Adrenal gland (tissue), 12 donors: ENCODE data around the gene CGN. TPM values are rescaled to one million over a fixed set of nuclear protein-coding genes. Genes with fewer than 3 reads are reported as not detected.

Experiments used
- DNase-seq, 7 donors: peaks; one replicate each; pipeline ENCODE4 v3.0.0-alpha.2; 2019 to 2020
- H3K27ac ChIP-seq, 5 donors: fragments of 200-600 bp; sonication (generic) in 4 of 5; 1 replicate in 3 of 5; 2 replicates in 2 of 5; pipeline versions ENCODE4 v1.5.1 to v1.8.0; 2016 to 2020; ENCODE audit warnings: mild to moderate bottlenecking in 1 of 5
- H3K27me3 ChIP-seq: fragments of 200-600 bp; 2 replicates; pipeline ENCODE4 v1.8.0; 2021
- H3K36me3 ChIP-seq, 2 donors: fragments of 200-600 bp; replicated peaks in 1 of 2; 1 replicate in 1 of 2; 2 replicates in 1 of 2; pipeline versions ENCODE4 v1.5.1 to v1.8.0; 2018 to 2022
- H3K4me1 ChIP-seq, 2 donors: fragments of 200-600 bp; replicated peaks in 1 of 2; 1 replicate in 1 of 2; 2 replicates in 1 of 2; pipeline versions ENCODE4 v1.5.1 to v1.8.0; 2018 to 2021
- H3K4me3 ChIP-seq, 4 donors: fragments of 200-600 bp; sonication (generic) in 3 of 4; one replicate each; pipeline ENCODE4 v1.5.1; 2016 to 2018
- H3K9me3 ChIP-seq, 3 donors: fragments of 200-600 bp; sonication (generic) in 1 of 3; replicated peaks in 1 of 3; 1 replicate in 2 of 3; 2 replicates in 1 of 3; pipeline versions ENCODE4 v1.5.1 to v1.8.0; 2016 to 2021
- POLR2A ChIP-seq, 2 donors: fragments of 450-650 bp; IDR thresholded peaks; one replicate each; pipeline ENCODE4 v1.6.1; 2017; ENCODE audit warnings: antibody characterized with exemption in 2 of 2, mild to moderate bottlenecking in 2 of 2, moderate library complexity in 1 of 2
- WGBS, 4 donors: extraction: QIAGEN DNeasy Blood & Tissue Kit in 2 of 4; methylation state at CpG; one replicate each; pipeline versions ENCODE4 v1.1.5 to v1.1.7; 2013 to 2017; 5-methylcytosine and 5-hydroxymethylcytosine counted together
- intact Hi-C, 2 donors: fragments of 100-400 bp; cut with DNase I; formaldehyde crosslinking; loops; one replicate each; pipeline versions ENCODE4 v1.14.1 to v1.15.0; 2022 to 2023
- polyA plus RNA-seq, 3 donors: library from polyadenylated mRNA; stranded (reverse); fragments of 200-250 nt in 2 of 3; fragments of 350-450 nt in 1 of 3; fragmentation: Illumina TruSeq in 1 of 3; extraction: RNeasy Lipid Tissue Mini Kit (QIAGEN cat#74804) in 1 of 3; gene quantifications; one replicate each; pipeline ENCODE4 v1.2.3, GENCODE V29; 2013 to 2014
- total RNA-seq, 9 donors: library from RNA; depleted of rRNA in 4 of 9; stranded (reverse); fragments of >200 nt in 4 of 9; fragments of 120-200 nt in 1 of 9; fragmentation: NEBNext Ultra II Directional in 1 of 9; extraction: Animal tissue kit (Norgen Biotek cat#: 25700) in 1 of 9; gene quantifications; one replicate each; pipeline versions ENCODE4 v1.1.0 to v1.2.4, GENCODE V29; 2013 to 2023
- TF ChIP-seq, protein P1 (sequence below), 6 experiments: fragments of 450-650 bp in 4 of 6; fragments of 200-600 bp in 2 of 6; sonication (generic) in 1 of 6; IDR thresholded peaks; 1 replicate in 5 of 6; 2 replicates in 1 of 6; pipeline versions ENCODE4 v1.5.1 to v1.8.0; 2016 to 2021; ENCODE audit warnings: antibody characterized with exemption in 6 of 6, mild to moderate bottlenecking in 2 of 6, moderate library complexity in 1 of 6
- donor health status: healthy with polysubstance abuse.
- donor health status: Bipolar disorder and iron deficiency.
- donor health status: DM: yes; HTN: yes; CAD: no.
- donor health status: DM: no; HTN: no; CAD: no.
- donor health status: DM: no; HTN: no; CAD: no.
- donor health status: DM: yes; HTN: yes; CAD: no.

CGN gene
- total and polyA plus RNA-seq, 12 donors, result 0.06 to 5.8 (median 0.82) TPM

DNA sequence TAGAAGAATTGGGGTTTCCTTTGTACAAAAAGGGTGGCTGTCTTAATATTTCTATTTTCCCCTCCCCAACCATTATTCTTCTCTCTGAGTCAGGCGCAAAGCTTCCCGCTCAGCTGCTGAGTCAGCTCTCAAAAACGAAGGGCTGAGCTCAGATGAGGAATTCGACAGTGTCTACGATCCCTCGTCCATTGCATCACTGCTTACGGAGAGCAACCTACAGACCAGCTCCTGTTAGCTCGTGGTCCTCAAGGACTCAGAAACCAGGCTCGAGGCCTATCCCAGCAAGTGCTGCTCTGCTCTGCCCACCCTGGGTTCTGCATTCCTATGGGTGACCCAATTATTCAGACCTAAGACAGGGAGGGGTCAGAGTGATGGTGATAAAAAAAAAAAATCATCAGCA lies 25.9 kb downstream of the CGN start:
- peak overlapping the region in 1 of 5 donors; percentile 30 for H3K27ac ChIP-seq
- TF ChIP-seq POLR2A (IDR thresholded peaks at IDR 0.05), result no peak
- TF ChIP-seq, protein P1, sequence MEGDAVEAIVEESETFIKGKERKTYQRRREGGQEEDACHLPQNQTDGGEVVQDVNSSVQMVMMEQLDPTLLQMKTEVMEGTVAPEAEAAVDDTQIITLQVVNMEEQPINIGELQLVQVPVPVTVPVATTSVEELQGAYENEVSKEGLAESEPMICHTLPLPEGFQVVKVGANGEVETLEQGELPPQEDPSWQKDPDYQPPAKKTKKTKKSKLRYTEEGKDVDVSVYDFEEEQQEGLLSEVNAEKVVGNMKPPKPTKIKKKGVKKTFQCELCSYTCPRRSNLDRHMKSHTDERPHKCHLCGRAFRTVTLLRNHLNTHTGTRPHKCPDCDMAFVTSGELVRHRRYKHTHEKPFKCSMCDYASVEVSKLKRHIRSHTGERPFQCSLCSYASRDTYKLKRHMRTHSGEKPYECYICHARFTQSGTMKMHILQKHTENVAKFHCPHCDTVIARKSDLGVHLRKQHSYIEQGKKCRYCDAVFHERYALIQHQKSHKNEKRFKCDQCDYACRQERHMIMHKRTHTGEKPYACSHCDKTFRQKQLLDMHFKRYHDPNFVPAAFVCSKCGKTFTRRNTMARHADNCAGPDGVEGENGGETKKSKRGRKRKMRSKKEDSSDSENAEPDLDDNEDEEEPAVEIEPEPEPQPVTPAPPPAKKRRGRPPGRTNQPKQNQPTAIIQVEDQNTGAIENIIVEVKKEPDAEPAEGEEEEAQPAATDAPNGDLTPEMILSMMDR (IDR thresholded peaks at IDR 0.05), result no peak
- intact Hi-C loops, result loop anchor here (5.0 kb wide), 1 partner anchor 200 kb away; no protein-coding TSS in a partner anchor

DNA sequence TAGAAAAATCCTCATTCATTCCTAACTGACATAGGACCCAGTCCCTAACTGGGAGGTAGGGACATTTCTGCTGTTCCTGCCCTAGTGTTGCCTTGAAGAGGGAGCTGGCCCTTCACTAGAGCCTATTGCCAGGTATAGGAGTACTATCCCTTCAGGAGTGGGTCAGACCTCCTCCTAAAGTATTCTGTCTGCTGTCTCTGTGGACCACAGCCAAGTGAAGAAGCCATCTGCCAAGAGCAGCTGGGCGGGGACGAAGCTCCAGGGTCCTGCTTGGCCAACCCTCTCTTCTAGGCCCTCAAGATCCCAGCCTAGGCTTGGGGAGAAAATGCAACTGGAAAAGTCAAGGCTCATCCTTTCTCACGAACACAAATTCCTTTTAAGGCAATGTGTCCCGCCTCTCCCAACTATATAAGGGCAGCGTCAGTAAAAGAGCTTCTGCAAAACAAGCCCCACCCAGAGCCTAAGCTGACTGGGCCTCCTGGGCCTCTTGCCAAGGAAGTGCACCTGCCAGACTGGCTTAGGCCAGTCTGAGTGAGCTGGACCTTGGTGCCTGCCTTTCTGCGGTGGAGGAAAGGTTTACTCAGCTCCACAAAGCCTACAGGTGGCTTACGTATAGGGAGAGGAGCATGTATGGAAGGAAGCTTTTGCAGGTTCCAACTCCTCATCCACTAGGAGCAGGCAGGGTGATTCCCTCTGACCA lies 28.3 kb downstream of the CGN start:
- peak; percentile 86 to 94 (median 88) for DNase-seq
- 13 to 31% (median 17%) methylated on average over 5 to 7 of the region's 7 CpGs for WGBS, 4 donors
- Histone ChIP-seq H3K9me3 (no peaks in the 10 kb centered on the region), H3K4me3 (peak overlapping the region in 3 of 4 donors; percentile 11 to 89 (median 68)), H3K27ac (peak overlapping the region in 4 of 5 donors; percentile 62 to 93 (median 84)), H3K4me1 (peaks cover 7 to 13% of the 10 kb centered on the region in 2 donors), H3K27me3 (no peaks in the 10 kb centered on the region), H3K36me3 (no peaks in the 10 kb centered on the region)
- TF ChIP-seq, protein P1 (IDR thresholded peaks at IDR 0.05), result no peak
- TF ChIP-seq POLR2A (IDR thresholded peaks at IDR 0.05), result no peak
- intact Hi-C loops, result loop anchor here (5.0 kb wide), 1 partner anchor 198 kb away; no protein-coding TSS in a partner anchor

More for the DNA sequence above, 25.9 kb downstream of the CGN start:
- DNase-seq, result peak in 6 of 7 donors; percentile 36 to 66 (median 58)
- WGBS, 4 donors, result 71 to 86% (median 76%) methylated on average over 9 of the region's 9 CpGs
- Histone ChIP-seq H3K4me3 (no peak overlapping the region), H3K36me3 (no peaks in the 10 kb centered on the region), H3K4me1 (peaks cover 7 to 9% of the 10 kb centered on the region in 2 donors), H3K27me3 (no peaks in the 10 kb centered on the region), H3K9me3 (no peaks in the 10 kb centered on the region)

DNA sequence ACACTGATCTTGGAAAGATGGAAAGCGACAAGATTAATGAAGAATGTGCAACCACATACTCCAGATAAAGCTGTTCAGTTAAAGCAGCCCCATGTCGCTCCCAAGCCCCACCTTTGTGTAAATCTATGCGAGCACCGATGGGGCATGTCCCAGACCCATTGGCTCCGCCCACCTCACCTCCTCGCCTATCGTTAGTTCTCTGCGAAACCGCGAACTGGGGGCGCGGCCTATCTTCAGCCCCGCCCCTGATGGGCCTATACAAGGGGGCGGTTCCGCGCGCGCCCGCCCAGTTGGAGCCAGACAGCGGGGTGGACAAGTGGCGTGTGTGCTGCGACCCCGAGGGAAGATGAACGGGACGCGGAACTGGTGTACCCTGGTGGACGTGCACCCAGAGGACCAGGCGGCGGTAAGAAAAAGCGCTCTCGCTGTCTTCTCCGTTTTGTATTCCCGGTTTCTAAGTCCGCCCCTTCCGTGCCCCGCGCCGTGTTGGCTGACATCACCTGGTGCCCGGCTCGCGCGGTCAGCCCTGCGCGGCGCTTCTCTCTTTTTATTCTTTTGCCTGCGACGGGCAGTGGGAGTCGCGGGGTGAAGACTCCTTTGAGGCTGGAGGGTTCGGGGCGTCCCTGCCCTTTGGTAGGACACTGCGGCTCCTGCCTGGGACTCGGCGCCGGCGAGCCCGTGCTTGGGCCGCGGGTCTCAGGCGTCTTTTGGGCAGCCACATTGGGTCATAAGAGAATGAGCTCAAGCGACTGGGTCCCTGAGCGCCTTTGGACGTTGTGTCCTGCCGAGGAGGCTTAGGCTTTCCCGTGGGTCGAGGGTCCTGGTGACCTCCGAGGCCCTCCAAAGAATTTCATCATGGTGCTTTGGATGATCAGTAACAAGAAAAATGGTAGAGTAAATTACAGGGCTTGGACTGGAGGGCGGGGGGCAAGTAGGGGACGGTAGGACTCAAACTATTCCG lies 29.1 kb downstream of the CGN start, which contains the start of gene TUFT1:
TUFT1 (plus strand) TSS at position 289 of the 961 bp plus-strand sequence; CDS start at position 347, 58 bp downstream.
- 1 to 3% (median 2%) methylated on average over 23 to 70 of the region's 70 CpGs for WGBS, 4 donors
- Histone ChIP-seq H3K27ac (peak within 1 kb of the TSS; percentile 25 to 93 (median 84)), H3K27me3 (no peaks in the 10 kb centered on the region), H3K9me3 (no peaks in the 10 kb centered on the region), H3K36me3 (no peaks in the 10 kb centered on the region), H3K4me1 (peaks cover 7 to 13% of the 10 kb centered on the region in 2 donors), H3K4me3 (peak within 1 kb of the TSS; percentile 5 to 89 (median 64))
- intact Hi-C loops, result no loop called here
- TF ChIP-seq, protein P1 (IDR thresholded peaks at IDR 0.05), result no peak
- peak; percentile 80 to 91 for TF ChIP-seq POLR2A (IDR thresholded peaks at IDR 0.05)
- DNase-seq, result peak; percentile 91 to 97 (median 95)

DNA sequence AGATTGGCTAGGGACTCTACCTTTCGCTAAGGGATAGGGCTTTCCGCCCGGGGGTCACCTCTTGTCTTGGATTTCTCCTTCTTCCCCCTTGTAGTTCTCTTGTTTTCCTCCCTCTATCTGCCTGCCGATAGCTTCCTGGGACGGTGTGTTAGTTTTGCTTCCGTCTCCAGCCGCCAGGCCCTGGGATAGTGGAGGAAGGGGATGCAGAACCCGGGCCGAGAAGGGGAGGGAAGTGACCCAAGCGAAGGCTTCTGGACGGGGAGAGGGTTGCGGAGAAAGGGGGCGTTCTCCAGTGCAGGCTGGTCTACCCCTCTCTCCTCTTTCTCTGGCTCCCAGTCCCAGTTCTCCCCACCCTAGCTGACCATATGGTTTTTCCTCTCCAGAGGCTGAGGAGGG lies 29.8 kb downstream of the CGN start:
- 16 to 23% (median 20%) methylated on average over 12 to 13 of the region's 13 CpGs for WGBS, 4 donors
- TF ChIP-seq POLR2A (IDR thresholded peaks at IDR 0.05), result no peak
- TF ChIP-seq, protein P1 (IDR thresholded peaks at IDR 0.05), result no peak
- intact Hi-C loops, result no loop called here

More for the DNA sequence above, 29.8 kb downstream of the CGN start:
- Histone ChIP-seq H3K27me3 (no peaks in the 10 kb centered on the region), H3K27ac (peak overlapping the region in 3 of 5 donors; percentile 84 to 93 (median 85)), H3K4me3 (peak overlapping the region; percentile 5 to 89 (median 64)), H3K4me1 (peaks cover 7 to 13% of the 10 kb centered on the region in 2 donors), H3K9me3 (no peaks in the 10 kb centered on the region), H3K36me3 (no peaks in the 10 kb centered on the region)
- peak in 4 of 7 donors; percentile 17 to 37 (median 35) for DNase-seq
